ENCODE data around the gene CNIH4.

CNIH4 gene

GRCh38 chr1:224321706-224322105, 35.0 kb upstream of the CNIH4 start:
- TF ChIP-seq POLR2AphosphoS5 (IDR thresholded peaks at IDR 0.05; ENCODE audit: low read depth, low read length) (no peak), TAF1 (IDR thresholded peaks at IDR 0.05; ENCODE audit: borderline replicate concordance, insufficient read depth, low read length) (no peak), FOXP2 (optimal IDR thresholded peaks at IDR 0.05; ENCODE audit: borderline replicate concordance, extremely low read depth, extremely low read length, insufficient read depth) (no peak), REST (IDR thresholded peaks at IDR 0.05; ENCODE audit: insufficient read depth in 1 of 2, low read depth in 2 of 2, low read length in 2 of 2) (no peak), SIN3A (IDR thresholded peaks at IDR 0.05; ENCODE audit: borderline replicate concordance, insufficient read depth, low read length) (no peak)

- TF ChIP-seq REST (IDR thresholded peaks at IDR 0.05; ENCODE audit: insufficient read depth in 1 of 2, low read depth in 2 of 2, low read length in 2 of 2): no peak
- no peak for TF ChIP-seq TAF1 (IDR thresholded peaks at IDR 0.05; ENCODE audit: borderline replicate concordance, insufficient read depth, low read length)
- TF ChIP-seq FOXP2 (optimal IDR thresholded peaks at IDR 0.05; ENCODE audit: borderline replicate concordance, extremely low read depth, extremely low read length, insufficient read depth): no peak
- no peak for TF ChIP-seq POLR2AphosphoS5 (IDR thresholded peaks at IDR 0.05; ENCODE audit: low read depth, low read length)
- no peak for TF ChIP-seq SIN3A (IDR thresholded peaks at IDR 0.05; ENCODE audit: borderline replicate concordance, insufficient read depth, low read length)
These were observed 30.7 kb upstream of the CNIH4 start for GRCh38 chr1:224325959-224326358.

- TF ChIP-seq REST (IDR thresholded peaks at IDR 0.05; ENCODE audit: insufficient read depth in 1 of 2, low read depth in 2 of 2, low read length in 2 of 2) (no peak), TAF1 (IDR thresholded peaks at IDR 0.05; ENCODE audit: borderline replicate concordance, insufficient read depth, low read length) (no peak), SIN3A (IDR thresholded peaks at IDR 0.05; ENCODE audit: borderline replicate concordance, insufficient read depth, low read length) (no peak), FOXP2 (optimal IDR thresholded peaks at IDR 0.05; ENCODE audit: borderline replicate concordance, extremely low read depth, extremely low read length, insufficient read depth) (no peak), POLR2AphosphoS5 (IDR thresholded peaks at IDR 0.05; ENCODE audit: low read depth, low read length) (no peak)
These were observed 28.0 kb upstream of the CNIH4 start for GRCh38 chr1:224328644-224329043.

- TF ChIP-seq SIN3A (IDR thresholded peaks at IDR 0.05; ENCODE audit: borderline replicate concordance, insufficient read depth, low read length) (no peak), FOXP2 (optimal IDR thresholded peaks at IDR 0.05; ENCODE audit: borderline replicate concordance, extremely low read depth, extremely low read length, insufficient read depth) (no peak), POLR2AphosphoS5 (IDR thresholded peaks at IDR 0.05; ENCODE audit: low read depth, low read length) (no peak), REST (IDR thresholded peaks at IDR 0.05; ENCODE audit: insufficient read depth in 1 of 2, low read depth in 2 of 2, low read length in 2 of 2) (no peak), TAF1 (IDR thresholded peaks at IDR 0.05; ENCODE audit: borderline replicate concordance, insufficient read depth, low read length) (no peak)
These were observed 27.2 kb upstream of the CNIH4 start for GRCh38 chr1:224329484-224329841.
